ENCODE measurements around the gene KCNC3. TPM values are rescaled to one million over a fixed set of nuclear protein-coding genes. Genes with fewer than 3 reads are reported as not detected.

Gene KCNC3
- total and polyA plus RNA-seq, 2 of the 13 experiments (the other 11 are each of a cell fraction or from before 2014, with no cell fraction given): 0.29 to 1.7 TPM

GRCh38 chr19:50333737-50334617 lies 4.8 kb upstream of the KCNC3 start (continued):
- TF ChIP-seq JARID2 (CRISPR knock-in tag; IDR thresholded peaks at IDR 0.05; ENCODE audit: insufficient replicate concordance): peak; percentile 46
- 0 out of 2 replicates have a peak, but pooled peaks have one; percentile 29 for TF ChIP-seq REPIN1 (CRISPR knock-in tag; IDR thresholded peaks at IDR 0.05; ENCODE audit: borderline replicate concordance, low read depth)
- TF ChIP-seq ZBTB7A (CRISPR knock-in tag; IDR thresholded peaks at IDR 0.05): 0 out of 2 replicates have a peak, but pooled peaks have one; percentile 27
- TF ChIP-seq, protein P1, sequence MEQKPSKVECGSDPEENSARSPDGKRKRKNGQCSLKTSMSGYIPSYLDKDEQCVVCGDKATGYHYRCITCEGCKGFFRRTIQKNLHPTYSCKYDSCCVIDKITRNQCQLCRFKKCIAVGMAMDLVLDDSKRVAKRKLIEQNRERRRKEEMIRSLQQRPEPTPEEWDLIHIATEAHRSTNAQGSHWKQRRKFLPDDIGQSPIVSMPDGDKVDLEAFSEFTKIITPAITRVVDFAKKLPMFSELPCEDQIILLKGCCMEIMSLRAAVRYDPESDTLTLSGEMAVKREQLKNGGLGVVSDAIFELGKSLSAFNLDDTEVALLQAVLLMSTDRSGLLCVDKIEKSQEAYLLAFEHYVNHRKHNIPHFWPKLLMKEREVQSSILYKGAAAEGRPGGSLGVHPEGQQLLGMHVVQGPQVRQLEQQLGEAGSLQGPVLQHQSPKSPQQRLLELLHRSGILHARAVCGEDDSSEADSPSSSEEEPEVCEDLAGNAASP (CRISPR knock-in tag; IDR thresholded peaks at IDR 0.05; ENCODE audit: borderline replicate concordance): peak; percentile 49; the same call in 1 of the 2 replicates
- TF ChIP-seq ZSCAN5A (CRISPR knock-in tag; IDR thresholded peaks at IDR 0.05; ENCODE audit: borderline replicate concordance): no peak
- TF ChIP-seq ZZZ3 (CRISPR knock-in tag; IDR thresholded peaks at IDR 0.05; ENCODE audit: borderline replicate concordance): no peak
- peak; percentile 82 for TF ChIP-seq KAT8 (CRISPR knock-in tag; IDR thresholded peaks at IDR 0.05)
- peak; percentile 79; the same call in 1 of the 2 replicates for TF ChIP-seq ZNF142 (CRISPR knock-in tag; IDR thresholded peaks at IDR 0.05)
- TF ChIP-seq, protein P2, sequence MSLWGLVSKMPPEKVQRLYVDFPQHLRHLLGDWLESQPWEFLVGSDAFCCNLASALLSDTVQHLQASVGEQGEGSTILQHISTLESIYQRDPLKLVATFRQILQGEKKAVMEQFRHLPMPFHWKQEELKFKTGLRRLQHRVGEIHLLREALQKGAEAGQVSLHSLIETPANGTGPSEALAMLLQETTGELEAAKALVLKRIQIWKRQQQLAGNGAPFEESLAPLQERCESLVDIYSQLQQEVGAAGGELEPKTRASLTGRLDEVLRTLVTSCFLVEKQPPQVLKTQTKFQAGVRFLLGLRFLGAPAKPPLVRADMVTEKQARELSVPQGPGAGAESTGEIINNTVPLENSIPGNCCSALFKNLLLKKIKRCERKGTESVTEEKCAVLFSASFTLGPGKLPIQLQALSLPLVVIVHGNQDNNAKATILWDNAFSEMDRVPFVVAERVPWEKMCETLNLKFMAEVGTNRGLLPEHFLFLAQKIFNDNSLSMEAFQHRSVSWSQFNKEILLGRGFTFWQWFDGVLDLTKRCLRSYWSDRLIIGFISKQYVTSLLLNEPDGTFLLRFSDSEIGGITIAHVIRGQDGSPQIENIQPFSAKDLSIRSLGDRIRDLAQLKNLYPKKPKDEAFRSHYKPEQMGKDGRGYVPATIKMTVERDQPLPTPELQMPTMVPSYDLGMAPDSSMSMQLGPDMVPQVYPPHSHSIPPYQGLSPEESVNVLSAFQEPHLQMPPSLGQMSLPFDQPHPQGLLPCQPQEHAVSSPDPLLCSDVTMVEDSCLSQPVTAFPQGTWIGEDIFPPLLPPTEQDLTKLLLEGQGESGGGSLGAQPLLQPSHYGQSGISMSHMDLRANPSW (CRISPR knock-in tag; IDR thresholded peaks at IDR 0.05; ENCODE audit: borderline replicate concordance): no peak
- TF ChIP-seq ZFY (CRISPR knock-in tag; IDR thresholded peaks at IDR 0.05): peak; percentile 83
- peak; percentile 63; the same call in 1 of the 2 replicates for TF ChIP-seq TAF1 (CRISPR knock-in tag; IDR thresholded peaks at IDR 0.05)
- peak; percentile 71; the same call in 1 of the 2 replicates for TF ChIP-seq ZNF329 (CRISPR knock-in tag; IDR thresholded peaks at IDR 0.05; ENCODE audit: low read depth)
- TF ChIP-seq POLR2AphosphoS5 (IDR thresholded peaks at IDR 0.05; ENCODE audit: low read depth, low read length): peak; percentile 67
- 0 out of 2 replicates have a peak, but pooled peaks have one; percentile 46 for TF ChIP-seq DNMT3B (CRISPR knock-in tag; conservative IDR thresholded peaks at IDR 0.05)
- TF ChIP-seq FOXJ3 (CRISPR knock-in tag; IDR thresholded peaks at IDR 0.05; ENCODE audit: borderline replicate concordance): 0 out of 2 replicates have a peak, but pooled peaks have one; percentile 25
- no peak for TF ChIP-seq HHEX (CRISPR knock-in tag; IDR thresholded peaks at IDR 0.05)

All from HepG2 (cell line).